Epithelial cell of esophagus (primary cell): ENCODE measurements around the gene SERAC1.
"Not testable (repeated sequence)": the region's sequence is repeated elsewhere in the genome, so short reads cannot be mapped to it uniquely, and the experiment has no call there.

Experiments used
- DNase-seq: peaks from one replicate; pipeline ENCODE4 v3.0.0; 2010; ENCODE audit warnings: low read depth
- H3K4me3 ChIP-seq: 2 replicates; pipeline ENCODE4 v1.5.1; 2011; ENCODE audit warnings: mild to moderate bottlenecking, low read length, control low read depth
- CTCF ChIP-seq: IDR thresholded peaks from 2 replicates; pipeline ENCODE4 v1.5.1; 2011; ENCODE audit warnings: low read depth, mild to moderate bottlenecking, low read length, control low read depth, inconsistent platforms; ENCODE audit not compliant: insufficient read depth; ENCODE audit errors: missing control alignments

Gene SERAC1

GRCh38 chr6:158158123-158158522 is 9.9 kb downstream of the SERAC1 start:
- no peak for DNase-seq
- H3K4me3 ChIP-seq, result no peak overlapping the region
- no peak for TF ChIP-seq CTCF

- no peak overlapping the region for H3K4me3 ChIP-seq
- no peak for TF ChIP-seq CTCF
- DNase-seq, result no peak
These were observed 10.8 kb downstream of the SERAC1 start for GRCh38 chr6:158157064-158157764.

GRCh38 chr6:158154816-158155215 is 13.2 kb downstream of the SERAC1 start:
- no peak for TF ChIP-seq CTCF
- DNase-seq, result no peak
- H3K4me3 ChIP-seq, result no peak overlapping the region

- DNase-seq, result no peak
- TF ChIP-seq CTCF, result no peak
- no peak overlapping the region for H3K4me3 ChIP-seq
These were observed 14.5 kb downstream of the SERAC1 start for GRCh38 chr6:158153576-158153975.

- peak; percentile 94 for DNase-seq
- TF ChIP-seq CTCF, result no peak
- no peak overlapping the region for H3K4me3 ChIP-seq
These were observed 15.4 kb downstream of the SERAC1 start for GRCh38 chr6:158152659-158153058.

GRCh38 chr6:158152025-158152424 is 16.0 kb downstream of the SERAC1 start:
- not testable (repeated sequence) for H3K4me3 ChIP-seq, DNase-seq

- DNase-seq, result peak; percentile 82
- TF ChIP-seq CTCF, result no peak
- H3K4me3 ChIP-seq, result no peak overlapping the region
These were observed 17.4 kb downstream of the SERAC1 start for GRCh38 chr6:158150701-158151100.
